Peyer's patch (tissue), 4 donors: ENCODE data around the gene TUBA1C.

ENCODE experiments used
- CTCF ChIP-seq, 6 experiments: fragments of 450-650 bp in 4 of 6; fragments of 200-600 bp in 2 of 6; sonication (generic) in 1 of 6; IDR thresholded peaks; one replicate each; pipeline ENCODE4 v1.5.1; 2017 to 2019; ENCODE audit warnings: antibody characterized with exemption in 6 of 6, mild to moderate bottlenecking in 3 of 6, moderate library complexity in 1 of 6
- POLR2A ChIP-seq, 2 donors: fragments of 450-650 bp; IDR thresholded peaks; one replicate each; pipeline ENCODE4 v1.5.1; 2017; ENCODE audit warnings: antibody characterized with exemption in 2 of 2, mild to moderate bottlenecking in 2 of 2, moderate library complexity in 2 of 2

- TF ChIP-seq CTCF (IDR thresholded peaks at IDR 0.05) (no peak), POLR2A (IDR thresholded peaks at IDR 0.05) (no peak)
These were observed 18.9 kb downstream of the TUBA1C start for GRCh38 chr12:49283541-49284429.
